GM18858 (cell line): Measurements from ENCODE around the gene GOLGA6L2.
"Not testable (repeated sequence)": the region's sequence is repeated elsewhere in the genome, so short reads cannot be mapped to it uniquely, and the experiment has no call there.

Experiments used
- ATAC-seq: cut with Tn5 transposase; IDR thresholded peaks from one replicate; pipeline ENCODE4 v1.9.1; 2021; ENCODE audit not compliant: unreplicated experiment

GOLGA6L2 gene

GRCh38 chr15:23447107-23447500 is at the start of gene GOLGA6L2:
Gene GOLGA6L2, minus strand, starts transcription at chr15:23447243. Its CDS starts 62 bp downstream, at chr15:23447181.
- no peak for ATAC-seq

GRCh38 chr15:23484870-23485269 is 37.8 kb upstream of the GOLGA6L2 start:
- no peak for ATAC-seq

GRCh38 chr15:23483821-23484299 is 36.8 kb upstream of the GOLGA6L2 start:
- ATAC-seq = no peak

GRCh38 chr15:23482764-23483489 is 35.9 kb upstream of the GOLGA6L2 start:
- ATAC-seq = no peak

GRCh38 chr15:23482228-23482627 is 35.2 kb upstream of the GOLGA6L2 start:
- ATAC-seq = no peak

GRCh38 chr15:23477920-23478319 is 30.9 kb upstream of the GOLGA6L2 start:
- ATAC-seq = no peak

GRCh38 chr15:23472678-23473077 is 25.6 kb upstream of the GOLGA6L2 start:
- ATAC-seq = no peak

- no peak for ATAC-seq
Measured at GRCh38 chr15:23472033-23472432, 25.0 kb upstream of the GOLGA6L2 start.

GRCh38 chr15:23467110-23467600 is 20.1 kb upstream of the GOLGA6L2 start:
- ATAC-seq = no peak

GRCh38 chr15:23457890-23458289 is 10.8 kb upstream of the GOLGA6L2 start:
- ATAC-seq = no peak

- ATAC-seq = no peak
Measured at GRCh38 chr15:23446215-23447106, 582 bp downstream of the GOLGA6L2 start.

- no peak for ATAC-seq
Measured at GRCh38 chr15:23444269-23444668, 2.8 kb downstream of the GOLGA6L2 start.

GRCh38 chr15:23441204-23441603 is 5.8 kb downstream of the GOLGA6L2 start:
- no peak for ATAC-seq

GRCh38 chr15:23440596-23440995 is 6.4 kb downstream of the GOLGA6L2 start:
- ATAC-seq = no peak

- no peak for ATAC-seq
Measured at GRCh38 chr15:23439513-23439912, 7.5 kb downstream of the GOLGA6L2 start.

- no peak for ATAC-seq
Measured at GRCh38 chr15:23438816-23439466, 8.1 kb downstream of the GOLGA6L2 start.

GRCh38 chr15:23437673-23438072 is 9.4 kb downstream of the GOLGA6L2 start:
- no peak for ATAC-seq

GRCh38 chr15:23437146-23437545 is 9.9 kb downstream of the GOLGA6L2 start:
- ATAC-seq = no peak

- ATAC-seq = no peak
Measured at GRCh38 chr15:23436421-23436820, 10.6 kb downstream of the GOLGA6L2 start.

GRCh38 chr15:23434699-23435098 is 12.3 kb downstream of the GOLGA6L2 start:
- not testable (repeated sequence) for ATAC-seq

- ATAC-seq = not testable (repeated sequence)
Measured at GRCh38 chr15:23425327-23425726, 21.7 kb downstream of the GOLGA6L2 start.
